GM12878 (cell line): ENCODE results near the gene OR52K2. TPM values are rescaled to one million over a fixed set of nuclear protein-coding genes. Genes with fewer than 3 reads are reported as not detected.

Experiments
- ATAC-seq: fragments of 200-7000 bp; cut with Tn5 transposase; 3 replicates; pipeline ENCODE4 v1.9.1; 2020; ENCODE audit warnings: mild to moderate bottlenecking, moderate library complexity
- BruUV-seq: library from RNA; stranded (reverse); fragments of 400-500 nt; replicated peaks from 2 replicates; lab custom pipeline; 2021; lab: Mats Ljungman, UMichigan
- CTCF ChIA-PET: fragments of 300-600 bp; sonication (Branson Sonifier 250); formaldehyde crosslinking; extraction: SDS; loops from one replicate; lab custom pipeline; 2021; ENCODE audit warnings: inconsistent platforms; lab: Yijun Ruan, JAX
- POLR2A ChIA-PET: fragments of 350-600 bp; formaldehyde crosslinking; extraction: SDS; loops from one replicate; lab custom pipeline; 2021; ENCODE audit warnings: inconsistent platforms; lab: Charles Lee
- RAD21 ChIA-PET: fragments of 300-600 bp; sonication (Branson Sonifier 250); formaldehyde crosslinking; loops from one replicate; lab custom pipeline; 2023; ENCODE audit warnings: antibody characterized with exemption; ENCODE audit not compliant: unreplicated experiment; lab: Charles Lee
- SMC1A ChIA-PET: fragments of 300-600 bp; sonication (Branson Sonifier 250); formaldehyde crosslinking; loops from one replicate; lab custom pipeline; 2023; ENCODE audit not compliant: unreplicated experiment, uncharacterized antibody; lab: Charles Lee
- DNase-seq: peaks from one replicate; pipeline ENCODE4 v3.0.0-alpha.2; 2011; ENCODE audit warnings: low read depth, low spot score
- FAIRE-seq: peaks from 3 replicates; lab custom pipeline; 2011; peaks lifted over from hg19 to GRCh38; lab: Jason Lieb, UNC
- H2AFZ ChIP-seq: 2 replicates; pipeline ENCODE4 v1.6.0; 2011; ENCODE audit warnings: low read depth, low read length, control low read depth; ENCODE audit not compliant: control insufficient read depth
- H3K27ac ChIP-seq: 2 replicates; pipeline ENCODE4 v1.5.1; 2011; ENCODE audit warnings: control low read depth; ENCODE audit not compliant: control insufficient read depth, insufficient read depth
- H3K27me3 ChIP-seq, 2 experiments: replicated peaks in 1 of 2; 2 replicates each; pipeline versions ENCODE4 v1.6.0 to v1.6.1; 2011; ENCODE audit warnings: low read length in 1 of 2; ENCODE audit not compliant: control insufficient read depth in 2 of 2, insufficient read depth in 2 of 2
- H3K36me3 ChIP-seq, 2 experiments: 2 replicates each; pipeline ENCODE4 v1.5.1; 2011; ENCODE audit warnings: low read length in 1 of 2; ENCODE audit not compliant: control insufficient read depth in 2 of 2, insufficient read depth in 2 of 2
- H3K4me1 ChIP-seq: 2 replicates; pipeline ENCODE4 v1.6.1; 2011; ENCODE audit warnings: mild to moderate bottlenecking, low read length, moderate library complexity, mixed read lengths; ENCODE audit not compliant: control insufficient read depth, insufficient read depth
- H3K4me2 ChIP-seq: 2 replicates; pipeline ENCODE4 v1.6.0; 2011; ENCODE audit warnings: control low read depth; ENCODE audit not compliant: control insufficient read depth, insufficient read depth
- H3K4me3 ChIP-seq: fragments of 200-600 bp; sonication (generic); 2 replicates; pipeline ENCODE4 v1.5.1; 2016
- H3K79me2 ChIP-seq: 2 replicates; pipeline ENCODE4 v1.6.0; 2011; ENCODE audit warnings: low read length; ENCODE audit not compliant: control insufficient read depth, insufficient read depth
- H3K9ac ChIP-seq: 2 replicates; pipeline ENCODE4 v1.8.0; 2011; ENCODE audit warnings: low read length, control low read depth, mixed read lengths; ENCODE audit not compliant: control insufficient read depth, insufficient read depth
- H3K9me3 ChIP-seq: replicated peaks from 3 replicates; pipeline ENCODE4 v1.5.1; 2011; ENCODE audit warnings: mild to moderate bottlenecking, low read length; ENCODE audit not compliant: control insufficient read depth, insufficient read depth
- H4K20me1 ChIP-seq: 2 replicates; pipeline ENCODE4 v1.6.0; 2011; ENCODE audit not compliant: control insufficient read depth, insufficient read depth
- IRF4 ChIP-seq: IDR thresholded peaks from 2 replicates; pipeline ENCODE4 v1.6.1; 2011; ENCODE audit warnings: low read depth, low read length
- NFIC ChIP-seq: IDR thresholded peaks from 2 replicates; pipeline ENCODE4 v1.6.1; 2012; ENCODE audit warnings: low read depth, mild to moderate bottlenecking, inconsistent platforms, low read length, moderate library complexity
- NFYB ChIP-seq: IDR thresholded peaks from 2 replicates; pipeline ENCODE4 v1.6.1; 2011; ENCODE audit warnings: low read depth, mild to moderate bottlenecking, low read length, improper control_type of control experiment, moderate library complexity; ENCODE audit not compliant: insufficient read depth
- TCF3 ChIP-seq: IDR thresholded peaks from 2 replicates; pipeline ENCODE4 v1.6.1; 2012; ENCODE audit warnings: low read depth, mild to moderate bottlenecking, low read length, borderline replicate concordance; ENCODE audit not compliant: insufficient read depth
- WRNIP1 ChIP-seq: IDR thresholded peaks from 2 replicates; pipeline ENCODE4 v1.6.1; 2011; ENCODE audit warnings: low read depth, low read length, improper control_type of control experiment, borderline replicate concordance
- ZBED1 ChIP-seq: IDR thresholded peaks from 2 replicates; pipeline ENCODE4 v1.6.1; 2016; ENCODE audit warnings: borderline replicate concordance
- WGBS: methylation state at CpG from one replicate; pipeline ENCODE4 v1.1.6; 2016; ENCODE audit warnings: low lambda C conversion rate; ENCODE audit not compliant: insufficient replicate concordance, insufficient coverage; ENCODE audit errors: missing lambda C conversion rate; 5-methylcytosine and 5-hydroxymethylcytosine counted together
- in situ Hi-C: fragments of 300-500 bp; cut with MboI; formaldehyde crosslinking; loops from 9 replicates; pipeline ENCODE4 v1.14.3; 2018; ENCODE audit warnings: mixed read lengths
- intact Hi-C: fragments of 100-400 bp; cut with micrococcal nuclease; formaldehyde crosslinking; loops from one replicate; pipeline ENCODE4 v1.14.2; 2022; ENCODE audit not compliant: unreplicated experiment
- polyA plus RNA-seq, 11 experiments: library from polyadenylated mRNA; depleted of rRNA in 4 of 11; unstranded in 6 of 11; stranded (reverse) in 5 of 11; fragments of >200 nt; fragmentation: Nextera tagmentation in 4 of 11; fragmentation: Illumina TruSeq in 1 of 11; extraction: Ambion mirVana in 4 of 11; extraction: Trizol in 1 of 11; gene quantifications; 1 replicate in 1 of 11; 2 replicates in 10 of 11; pipeline versions ENCODE4 v1.2.1 to v1.2.3, GENCODE V29; 2011 to 2016; ENCODE audit warnings: inconsistent platforms in 2 of 11, missing spikeins in 2 of 11, low read depth in 1 of 11
- total RNA-seq, 4 experiments: library from RNA; depleted of rRNA in 3 of 4; stranded (reverse); fragments of >200 nt in 3 of 4; fragmentation: Illumina TruSeq in 1 of 4; extraction: Trizol in 1 of 4; gene quantifications; 2 replicates each; pipeline versions ENCODE4 v1.2.1 to v1.2.3, GENCODE V29; 2013 to 2021
- TF ChIP-seq, protein P1 (sequence below): fragments of 450-650 bp; IDR thresholded peaks from 2 replicates; pipeline ENCODE4 v1.6.1; 2016; ENCODE audit warnings: mild to moderate bottlenecking
- TF ChIP-seq, protein P2 (sequence below): fragments of 450-650 bp; IDR thresholded peaks from 2 replicates; pipeline ENCODE4 v1.6.1; 2018; ENCODE audit warnings: mild to moderate bottlenecking, low read depth, moderate library complexity; ENCODE audit not compliant: partially characterized antibody

OR52K2 gene
- total and polyA plus RNA-seq, 10 of the 15 experiments (the other 5 are each of a cell fraction or from before 2014, with no cell fraction given), result not detected

DNA sequence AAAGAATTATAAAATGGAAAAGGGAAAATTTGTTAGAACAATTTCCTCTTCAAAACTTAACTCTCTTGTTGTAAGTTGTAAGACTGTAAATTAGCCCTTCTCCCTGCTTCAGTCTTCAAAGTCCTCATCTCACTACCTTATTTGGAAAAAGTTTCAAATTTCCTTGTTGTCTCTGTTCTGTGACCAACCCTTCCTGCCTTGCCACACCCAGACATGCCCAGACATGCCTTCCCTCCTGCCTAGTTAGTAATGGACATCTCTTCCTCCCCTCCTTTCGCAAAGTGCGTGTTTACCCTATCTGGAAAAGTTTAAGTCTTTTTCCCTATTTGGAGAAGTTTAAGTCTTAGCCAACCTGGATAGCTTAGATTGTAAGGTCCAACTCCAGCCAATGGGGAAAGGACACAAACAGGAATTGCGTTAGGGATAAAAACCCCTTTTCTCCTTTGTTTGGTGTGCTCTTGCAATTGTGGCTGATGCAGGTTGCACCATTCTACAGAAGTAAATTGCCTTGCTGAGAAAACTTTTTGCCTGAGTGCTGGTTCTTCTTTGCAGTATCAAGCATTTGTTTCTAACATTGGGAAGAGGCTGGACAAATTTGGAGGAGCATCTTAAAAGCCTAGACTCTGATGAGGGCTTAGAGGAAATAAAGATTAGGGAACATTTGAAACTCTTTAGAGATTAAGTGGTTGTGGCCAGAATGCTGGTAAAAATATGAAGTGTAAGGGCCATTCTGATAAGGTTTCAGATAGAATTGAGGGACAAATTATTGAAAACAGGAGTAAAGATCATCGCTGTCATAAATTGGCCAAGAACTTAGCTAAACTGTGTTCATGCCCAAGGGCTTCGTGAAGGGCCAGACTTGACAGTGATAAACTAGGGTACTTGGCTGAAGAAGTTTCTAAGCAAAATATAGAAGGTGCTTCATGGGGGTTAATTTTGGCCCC, 15.4 kb downstream of the OR52K2 start:
- ATAC-seq (no peak), FAIRE-seq (no peak), DNase-seq (no peak)
- TF ChIP-seq, protein P1, sequence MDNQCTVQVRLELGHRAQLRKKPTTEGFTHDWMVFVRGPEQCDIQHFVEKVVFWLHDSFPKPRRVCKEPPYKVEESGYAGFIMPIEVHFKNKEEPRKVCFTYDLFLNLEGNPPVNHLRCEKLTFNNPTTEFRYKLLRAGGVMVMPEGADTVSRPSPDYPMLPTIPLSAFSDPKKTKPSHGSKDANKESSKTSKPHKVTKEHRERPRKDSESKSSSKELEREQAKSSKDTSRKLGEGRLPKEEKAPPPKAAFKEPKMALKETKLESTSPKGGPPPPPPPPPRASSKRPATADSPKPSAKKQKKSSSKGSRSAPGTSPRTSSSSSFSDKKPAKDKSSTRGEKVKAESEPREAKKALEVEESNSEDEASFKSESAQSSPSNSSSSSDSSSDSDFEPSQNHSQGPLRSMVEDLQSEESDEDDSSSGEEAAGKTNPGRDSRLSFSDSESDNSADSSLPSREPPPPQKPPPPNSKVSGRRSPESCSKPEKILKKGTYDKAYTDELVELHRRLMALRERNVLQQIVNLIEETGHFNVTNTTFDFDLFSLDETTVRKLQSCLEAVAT, result no peak
- TF ChIP-seq TCF3, result no peak
- BruUV-seq, result no TSS peak
- H2AFZ ChIP-seq, result no peak overlapping the region
- H3K4me1 ChIP-seq, result no peaks in the 10 kb centered on the region; the same call in 1 of the 2 replicates
- intact Hi-C loops, result no loop called here
- H3K4me3 ChIP-seq, result no peak overlapping the region
- WGBS, result 60% methylated on average over 5 of the region's 5 CpGs
- no peaks in the 10 kb centered on the region for H4K20me1 ChIP-seq
- H3K27me3 ChIP-seq, result no peaks in the 10 kb centered on the region
- no peaks in the 10 kb centered on the region for H3K79me2 ChIP-seq
- H3K4me2 ChIP-seq, result no peak overlapping the region
- H3K36me3 ChIP-seq, result no peaks in the 10 kb centered on the region
- in situ Hi-C loops, result no loop called here
- POLR2A ChIA-PET, result no interaction called here
- H3K27ac ChIP-seq, result no peak overlapping the region
- CTCF ChIA-PET, result interaction anchor here (1.2 kb wide), 1 partner anchor 10 kb away, joined by 3 read pairs; no protein-coding TSS in a partner anchor
- SMC1A ChIA-PET, result interaction anchor here (0.6 kb wide), 1 partner anchor 87 kb away, joined by 3 read pairs; no protein-coding TSS in a partner anchor
- H3K9ac ChIP-seq, result no peak overlapping the region
- H3K9me3 ChIP-seq, result peaks cover 7% of the 10 kb centered on the region; the same call in 2 of the 3 replicates
- RAD21 ChIA-PET, result interaction anchor here (1.2 kb wide), 1 partner anchor 28 kb away, joined by 4 read pairs; no protein-coding TSS in a partner anchor

DNA sequence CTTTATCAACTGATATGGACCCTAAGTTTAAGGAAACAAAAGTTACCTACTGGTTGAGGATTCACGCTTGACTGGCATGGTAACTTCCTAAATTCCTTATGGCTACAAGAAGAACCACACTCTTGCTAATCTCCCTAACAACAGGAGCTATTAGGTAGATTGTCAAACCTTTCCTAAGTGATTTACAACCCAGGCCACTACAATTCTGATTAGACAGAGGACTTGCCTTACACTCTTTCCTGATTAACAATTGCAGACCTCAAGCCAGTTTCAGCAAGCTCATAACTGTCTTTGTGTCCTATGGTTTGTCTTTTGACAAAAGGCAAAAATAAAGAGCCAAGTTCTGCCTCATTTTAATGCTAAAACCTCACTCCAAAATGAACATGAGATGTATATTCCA, 16.3 kb downstream of the OR52K2 start:
- no peak for TF ChIP-seq WRNIP1
- TF ChIP-seq, protein P2, sequence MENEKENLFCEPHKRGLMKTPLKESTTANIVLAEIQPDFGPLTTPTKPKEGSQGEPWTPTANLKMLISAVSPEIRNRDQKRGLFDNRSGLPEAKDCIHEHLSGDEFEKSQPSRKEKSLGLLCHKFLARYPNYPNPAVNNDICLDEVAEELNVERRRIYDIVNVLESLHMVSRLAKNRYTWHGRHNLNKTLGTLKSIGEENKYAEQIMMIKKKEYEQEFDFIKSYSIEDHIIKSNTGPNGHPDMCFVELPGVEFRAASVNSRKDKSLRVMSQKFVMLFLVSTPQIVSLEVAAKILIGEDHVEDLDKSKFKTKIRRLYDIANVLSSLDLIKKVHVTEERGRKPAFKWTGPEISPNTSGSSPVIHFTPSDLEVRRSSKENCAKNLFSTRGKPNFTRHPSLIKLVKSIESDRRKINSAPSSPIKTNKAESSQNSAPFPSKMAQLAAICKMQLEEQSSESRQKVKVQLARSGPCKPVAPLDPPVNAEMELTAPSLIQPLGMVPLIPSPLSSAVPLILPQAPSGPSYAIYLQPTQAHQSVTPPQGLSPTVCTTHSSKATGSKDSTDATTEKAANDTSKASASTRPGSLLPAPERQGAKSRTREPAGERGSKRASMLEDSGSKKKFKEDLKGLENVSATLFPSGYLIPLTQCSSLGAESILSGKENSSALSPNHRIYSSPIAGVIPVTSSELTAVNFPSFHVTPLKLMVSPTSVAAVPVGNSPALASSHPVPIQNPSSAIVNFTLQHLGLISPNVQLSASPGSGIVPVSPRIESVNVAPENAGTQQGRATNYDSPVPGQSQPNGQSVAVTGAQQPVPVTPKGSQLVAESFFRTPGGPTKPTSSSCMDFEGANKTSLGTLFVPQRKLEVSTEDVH, result no peak
- TF ChIP-seq NFYB, result no peak
- TF ChIP-seq ZBED1, result no peak
- TF ChIP-seq IRF4, result no peak
- TF ChIP-seq NFIC, result no peak
- Histone ChIP-seq H3K36me3 (no peaks in the 10 kb centered on the region), H3K27ac (no peak overlapping the region), H3K9me3 (peaks cover 7% of the 10 kb centered on the region; the same call in 2 of the 3 replicates), H2AFZ (no peak overlapping the region), H3K9ac (no peak overlapping the region), H3K4me3 (no peak overlapping the region), H3K27me3 (no peaks in the 10 kb centered on the region), H3K79me2 (no peaks in the 10 kb centered on the region), H3K4me1 (no peaks in the 10 kb centered on the region; the same call in 1 of the 2 replicates), H3K4me2 (no peak overlapping the region), H4K20me1 (no peaks in the 10 kb centered on the region)
- SMC1A ChIA-PET, result no interaction called here
- in situ Hi-C loops, result no loop called here
- CTCF ChIA-PET, result no interaction called here
- DNase-seq, result no peak
- FAIRE-seq, result no peak
- ATAC-seq, result no peak
- POLR2A ChIA-PET, result no interaction called here
- RAD21 ChIA-PET, result no interaction called here
- no TSS peak for BruUV-seq
- intact Hi-C loops, result no loop called here
- WGBS, result 8% methylated on average over 1 of the region's 1 CpG
